ENCODE measurements around the gene OR2T12.
"Not testable (repeated sequence)": the region's sequence is repeated elsewhere in the genome, so short reads cannot be mapped to it uniquely, and the experiment has no call there.

OR2T12 gene, protein sequence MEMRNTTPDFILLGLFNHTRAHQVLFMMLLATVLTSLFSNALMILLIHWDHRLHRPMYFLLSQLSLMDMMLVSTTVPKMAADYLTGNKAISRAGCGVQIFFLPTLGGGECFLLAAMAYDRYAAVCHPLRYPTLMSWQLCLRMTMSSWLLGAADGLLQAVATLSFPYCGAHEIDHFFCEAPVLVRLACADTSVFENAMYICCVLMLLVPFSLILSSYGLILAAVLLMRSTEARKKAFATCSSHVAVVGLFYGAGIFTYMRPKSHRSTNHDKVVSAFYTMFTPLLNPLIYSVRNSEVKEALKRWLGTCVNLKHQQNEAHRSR

DNA sequence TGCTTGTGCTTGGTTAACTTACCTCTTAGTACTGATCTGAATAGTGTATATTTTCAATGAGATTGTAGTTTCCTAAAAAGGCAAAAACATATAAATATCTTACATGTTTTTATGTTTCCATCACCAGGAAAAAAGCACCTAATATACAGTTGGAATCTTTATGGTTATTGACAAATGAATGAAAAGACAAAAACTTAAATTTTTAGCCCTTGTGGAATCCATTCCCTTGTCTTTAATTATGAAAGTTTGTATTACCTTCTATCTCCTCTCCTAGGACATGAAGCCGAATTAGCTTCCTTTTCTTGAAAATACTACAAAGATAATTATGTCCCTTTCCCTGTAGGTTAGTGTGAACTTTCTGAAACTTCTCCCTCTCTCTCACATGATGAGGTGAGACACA lies at the start of gene OR2T12:
Gene OR2T12, minus strand, starts transcription at position 101 of the 400 bp plus-strand sequence. CDS start 7,846 bp downstream, outside the sequence.
- no peak for DNase-seq

DNA sequence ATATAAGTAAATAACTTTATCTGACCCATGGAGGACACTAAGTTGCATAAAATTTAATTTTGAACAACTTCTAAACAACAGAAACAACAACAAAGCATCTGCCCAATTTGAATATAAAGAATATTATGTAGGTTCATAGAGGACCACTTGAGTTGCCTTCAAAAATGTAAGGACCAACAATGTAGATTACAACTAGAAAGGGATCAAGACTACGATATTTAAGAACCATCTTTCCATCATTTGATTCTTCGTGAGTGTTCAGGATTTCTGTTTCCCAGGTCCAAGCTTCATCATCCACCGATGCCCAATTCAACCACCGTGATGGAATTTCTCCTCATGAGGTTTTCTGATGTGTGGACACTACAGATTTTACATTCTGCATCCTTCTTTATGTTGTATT lies 45.3 kb upstream of the OR2T12 start, which contains the start of gene OR14C36:
Gene OR14C36, plus strand, starts transcription at position 301 of the 400 bp plus-strand sequence. Its CDS starts 0 bp downstream, at position 301.
- DNase-seq, result no peak

DNA sequence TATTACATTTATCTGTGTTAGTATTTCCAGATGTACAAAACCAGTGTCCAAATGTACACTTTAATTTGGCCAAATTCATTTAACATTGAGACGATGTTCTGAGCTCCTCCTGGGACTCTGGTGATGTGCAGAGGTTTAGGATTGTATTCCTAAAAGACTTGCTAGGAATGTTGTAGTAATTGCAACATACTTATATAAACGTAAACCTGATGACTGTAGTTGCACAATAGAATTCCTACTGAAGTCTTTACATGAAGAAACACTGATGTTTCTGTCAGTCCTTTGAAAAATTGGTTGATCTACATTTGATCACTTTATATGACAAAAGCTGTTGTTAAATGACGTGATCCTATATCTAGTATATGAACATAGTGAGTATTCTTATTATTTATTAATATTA lies 40.2 kb upstream of the OR2T12 start:
- no peak for DNase-seq

DNA sequence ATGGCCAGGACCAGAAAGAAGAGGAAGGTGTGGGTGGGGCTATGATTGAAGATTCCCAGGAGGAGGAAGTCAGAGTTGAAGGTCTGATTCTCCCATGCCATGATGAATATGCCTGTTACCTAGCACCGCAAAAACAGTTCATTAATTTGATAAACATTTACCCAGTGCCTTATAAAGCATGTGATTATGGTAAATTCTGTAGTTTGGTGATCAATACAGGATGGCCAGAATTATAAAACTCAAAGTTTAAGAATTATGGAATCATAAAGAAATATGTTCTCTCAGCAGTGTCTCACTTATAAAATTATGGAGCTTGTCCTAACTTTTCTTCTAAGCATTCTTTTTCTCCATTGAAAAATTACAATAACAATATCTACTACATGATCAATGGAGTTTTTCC lies 21.2 kb upstream of the OR2T12 start, which contains the start of gene OR2M7:
Gene OR2M7, minus strand, starts transcription at position 101 of the 400 bp plus-strand sequence. Its CDS starts 0 bp downstream, at position 101.
- no peak for DNase-seq

DNA sequence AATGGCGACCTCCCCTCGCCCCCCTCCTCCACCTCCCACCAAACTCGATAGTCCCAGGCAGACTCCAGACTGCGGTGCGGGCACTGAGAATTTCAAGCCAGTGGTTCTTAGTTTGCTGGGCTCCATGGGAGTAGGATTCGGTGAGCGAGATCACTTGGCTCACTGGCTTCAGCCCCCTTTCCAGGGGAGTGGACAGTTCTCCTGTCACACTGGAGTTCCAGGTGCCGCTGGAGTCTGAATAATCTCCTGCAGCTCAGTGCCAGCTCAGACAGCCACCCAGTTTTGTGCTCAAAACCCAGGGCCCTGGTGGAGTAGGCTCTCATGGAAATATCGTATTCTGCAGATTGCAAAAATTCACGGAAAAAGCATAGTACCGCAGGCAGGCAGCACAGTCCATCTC lies 13.6 kb upstream of the OR2T12 start:
- no peak for DNase-seq

DNA sequence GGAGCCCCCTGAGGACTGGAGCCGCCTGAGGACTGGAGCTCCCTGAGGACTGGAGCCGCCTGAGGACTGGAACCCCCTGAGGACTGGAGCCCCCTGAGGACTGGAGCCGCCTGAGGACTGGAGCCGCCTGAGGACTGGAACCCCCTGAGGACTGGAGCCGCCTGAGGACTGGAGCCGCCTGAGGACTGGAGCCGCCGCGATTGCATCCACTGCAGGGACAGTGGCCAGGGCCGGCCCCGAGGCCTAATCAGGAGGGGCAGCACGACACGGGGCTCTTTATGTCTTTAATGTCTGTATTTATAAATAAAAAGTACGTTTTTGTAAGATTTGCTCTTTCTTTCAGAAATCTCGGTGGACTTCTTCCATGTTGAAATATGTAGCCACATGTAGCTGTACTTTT lies 3.5 kb upstream of the OR2T12 start:
- DNase-seq, result not testable (repeated sequence)

DNA sequence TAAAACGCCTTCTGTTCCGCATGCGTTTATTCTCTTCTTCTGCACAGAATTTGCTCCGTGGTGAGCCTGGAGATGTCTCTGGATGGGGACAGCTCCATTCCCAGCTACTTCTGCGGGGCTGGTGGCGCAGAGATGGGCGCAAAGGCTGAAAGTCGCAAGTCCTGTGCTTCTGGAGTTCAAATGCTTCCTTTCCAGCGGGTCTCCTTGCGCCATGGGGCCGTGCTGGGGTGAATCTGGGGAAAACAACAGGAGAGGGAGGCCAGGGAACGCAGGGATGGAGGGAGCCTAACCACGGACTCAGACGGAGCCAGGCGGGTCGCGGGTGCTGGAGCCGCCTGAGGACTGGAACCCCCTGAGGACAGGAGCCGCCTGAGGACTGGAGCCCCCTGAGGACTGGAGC lies 2.9 kb upstream of the OR2T12 start:
- DNase-seq, result no peak

DNA sequence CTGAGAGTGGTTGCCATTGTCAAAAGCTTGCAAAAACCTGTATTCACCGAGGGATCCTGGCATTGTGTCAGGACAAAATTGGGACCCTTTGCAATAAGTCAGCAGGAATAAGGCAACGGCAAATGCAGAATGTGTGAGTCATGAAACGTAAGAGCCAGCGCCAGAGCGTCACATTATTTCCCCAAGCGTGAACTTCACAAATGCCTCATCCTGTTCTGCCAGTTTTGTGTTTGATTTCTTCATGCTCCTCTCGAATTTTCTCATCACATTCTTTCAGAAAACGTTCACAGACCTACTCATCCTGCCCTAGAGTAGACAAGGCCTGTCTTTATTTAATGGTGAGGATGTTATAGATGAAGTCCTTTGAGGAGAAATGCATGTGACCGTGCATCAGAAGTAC lies 2.4 kb upstream of the OR2T12 start:
- DNase-seq, result not testable (repeated sequence)

DNA sequence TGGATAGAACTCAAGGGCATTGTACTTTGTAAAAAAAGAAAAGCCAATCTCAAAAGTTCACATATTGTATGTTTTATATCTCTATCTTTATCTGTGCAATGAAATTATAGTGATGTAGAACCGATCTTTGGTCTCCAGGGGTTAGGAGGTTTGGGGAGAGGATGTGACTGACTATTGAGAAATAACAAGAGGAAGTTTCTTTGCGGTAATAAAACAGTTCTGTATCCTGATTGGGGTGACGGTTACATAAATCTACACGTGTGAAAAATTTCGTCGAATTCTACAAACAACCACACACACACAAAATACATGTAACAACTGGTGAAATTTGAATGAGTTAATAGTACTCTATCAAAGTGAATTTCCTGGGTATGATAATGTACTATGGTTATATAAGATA lies 14.8 kb downstream of the OR2T12 start:
- no peak for DNase-seq

DNA sequence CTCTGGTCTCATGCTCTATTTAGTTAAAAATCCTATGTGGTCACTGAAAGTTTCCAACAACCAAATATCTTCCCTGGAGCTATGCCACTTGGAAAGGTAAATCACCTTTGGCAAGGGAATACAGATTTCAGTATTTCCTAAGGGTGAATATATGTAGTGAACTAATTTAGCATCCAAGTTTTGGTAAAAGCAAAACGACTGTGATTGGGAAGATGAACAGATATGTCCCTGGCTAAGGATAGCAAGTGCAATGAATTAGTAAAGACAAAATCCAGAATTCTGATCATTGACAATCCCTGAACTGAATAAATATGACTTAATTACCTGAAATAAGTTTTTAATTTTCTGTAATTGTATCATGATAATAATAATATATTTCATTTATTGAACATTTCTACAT lies 25.3 kb downstream of the OR2T12 start, which contains the start of gene OR2T33:
Gene OR2T33, minus strand, starts transcription at position 101 of the 400 bp plus-strand sequence. CDS start 4,162 bp downstream, outside the sequence.
- no peak for DNase-seq

DNA sequence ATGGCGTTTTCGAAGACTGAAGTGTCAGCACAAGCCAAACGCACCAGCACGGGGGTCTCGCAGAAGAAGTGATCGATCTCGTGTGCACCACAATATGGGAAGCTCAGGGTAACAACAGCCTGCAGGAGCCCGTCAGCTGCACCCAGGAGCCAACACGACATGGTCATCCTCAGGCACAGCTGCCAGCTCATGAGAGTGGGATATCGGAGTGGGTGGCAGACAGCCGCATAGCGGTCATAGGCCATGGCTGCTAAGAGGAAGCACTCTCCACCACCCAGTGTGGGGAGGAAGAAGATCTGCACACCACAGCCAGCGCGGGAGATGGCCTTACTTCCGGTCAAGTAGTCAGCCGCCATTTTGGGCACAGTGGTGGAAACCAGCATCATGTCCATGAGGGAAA lies 30.0 kb downstream of the OR2T12 start:
- not testable (repeated sequence) for DNase-seq

DNA sequence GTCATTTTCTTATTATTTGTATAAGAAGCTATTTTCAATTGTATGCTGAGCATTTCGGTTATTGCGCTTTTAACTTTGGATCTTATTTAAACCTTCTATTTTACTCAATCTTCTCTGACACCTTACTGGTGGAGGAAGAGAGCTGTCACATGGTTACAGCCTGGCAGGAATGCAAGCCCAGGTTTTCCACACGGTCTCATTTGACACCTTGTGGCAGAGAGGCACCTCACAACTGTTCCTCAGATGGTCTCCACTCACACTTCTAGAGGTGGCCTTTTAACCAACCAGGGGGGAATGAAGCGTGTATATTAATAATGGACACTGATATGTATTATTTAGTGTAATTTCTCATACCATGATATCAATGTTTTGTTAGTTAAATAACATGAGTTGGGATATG lies 35.0 kb downstream of the OR2T12 start:
- DNase-seq, result no peak

DNA sequence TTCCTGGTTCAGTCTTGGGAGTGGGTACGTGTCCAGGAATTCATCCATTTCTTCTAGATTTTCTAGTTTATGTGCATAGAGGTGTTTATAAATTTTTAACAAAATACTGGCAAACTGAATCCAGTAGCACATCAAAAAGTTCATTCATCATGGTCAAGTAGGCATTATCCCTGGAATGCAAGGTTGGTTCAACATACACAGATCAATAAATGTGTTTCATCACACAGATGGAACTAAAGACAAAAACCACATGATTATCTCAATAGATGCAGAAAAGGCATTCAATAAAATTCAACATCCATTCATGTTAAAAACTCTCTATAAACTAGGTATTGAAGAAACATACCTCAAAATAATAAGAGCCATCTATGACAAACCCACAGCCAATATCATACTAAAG lies 43.9 kb downstream of the OR2T12 start:
- not testable (repeated sequence) for DNase-seq

DNA sequence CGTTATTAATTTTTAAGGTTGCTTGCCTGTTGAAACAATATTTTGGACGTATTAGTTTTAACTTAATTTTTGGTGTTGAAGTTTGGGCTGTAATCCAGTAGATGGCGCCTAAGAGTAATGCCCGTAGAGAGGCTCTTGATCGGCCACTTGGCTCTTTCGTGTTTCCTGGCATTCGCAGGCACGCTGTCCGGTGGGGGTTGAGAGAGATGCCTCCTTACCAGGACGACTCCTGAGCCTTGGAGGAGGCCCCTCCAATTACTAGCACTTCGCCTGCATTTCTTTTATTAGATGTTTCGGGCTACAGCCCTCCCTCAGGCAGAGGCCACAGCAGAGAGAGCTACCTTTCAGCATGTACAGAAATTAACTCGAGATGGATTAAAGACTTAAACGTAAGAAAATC lies 60.0 kb downstream of the OR2T12 start:
- DNase-seq, result no peak

Measured in NCI-H187 (cell line).